SK-N-MC (cell line): ENCODE measurements around the gene SPDYE6.

Experiments used
- EZH2 ChIP-seq: fragments of 200-600 bp; sonication (generic); IDR thresholded peaks from one replicate; pipeline ENCODE4 v1.6.1; 2017; ENCODE audit warnings: antibody characterized with exemption
- FOXP2 ChIP-seq: optimal IDR thresholded peaks from 2 replicates; pipeline ENCODE3; 2011; ENCODE audit warnings: mild to moderate bottlenecking, moderate library complexity; ENCODE audit not compliant: insufficient read depth; ENCODE audit errors: extremely low read length, control extremely low read depth
- POLR2AphosphoS5 ChIP-seq: IDR thresholded peaks from 2 replicates; pipeline ENCODE4 v1.6.1; 2012; ENCODE audit warnings: mild to moderate bottlenecking, low read depth, low read length, borderline replicate concordance

DNA sequence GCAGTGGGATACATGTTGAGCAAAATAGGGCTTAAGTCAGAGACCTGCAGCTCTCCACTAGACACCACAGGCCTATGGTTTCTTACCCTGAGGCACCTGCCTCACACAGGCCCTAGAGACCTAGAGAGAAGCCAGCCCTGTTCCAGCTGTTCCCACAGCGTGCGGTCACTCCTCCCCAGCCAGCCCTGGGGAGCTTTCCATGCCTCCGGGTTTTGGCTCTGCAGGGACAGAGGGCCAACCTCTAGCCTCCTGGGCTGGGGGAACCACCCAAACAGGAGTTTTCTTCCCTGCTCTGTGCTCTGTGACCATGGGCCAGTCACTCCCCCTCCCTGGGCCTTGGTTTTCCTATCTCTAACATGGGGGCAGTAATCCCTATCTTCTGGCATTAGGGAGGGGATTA, 36.6 kb downstream of the SPDYE6 start:
- TF ChIP-seq POLR2AphosphoS5 (no peak), EZH2 (no peak), FOXP2 (no peak)
